OCI-LY1 (cell line): ENCODE results near the gene ETNK2.

Experiments used
- H2AFZ ChIP-seq: fragments of 200-600 bp; sonication (generic), shearing (Covaris generic); 2 replicates; pipeline ENCODE4 v1.6.0; 2014; ENCODE audit warnings: antibody characterized with exemption, mild to moderate bottlenecking, low read length
- H3F3A ChIP-seq: fragments of 200-600 bp; sonication (generic), shearing (Covaris generic); 2 replicates; pipeline ENCODE4 v1.6.0; 2014; ENCODE audit warnings: mild to moderate bottlenecking, antibody characterized with exemption, low read length, moderate library complexity; ENCODE audit not compliant: insufficient read depth
- H3K27ac ChIP-seq: fragments of 200-600 bp; sonication (generic); 2 replicates; pipeline ENCODE4 v1.5.1; 2014; ENCODE audit warnings: low read length, mixed run types, mild to moderate bottlenecking, low read depth; ENCODE audit not compliant: poor library complexity, severe bottlenecking
- H3K27me3 ChIP-seq: fragments of 200-600 bp; sonication (generic); 2 replicates; pipeline ENCODE4 v1.6.0; 2014; ENCODE audit warnings: antibody characterized with exemption, mild to moderate bottlenecking, low read length, moderate library complexity; ENCODE audit not compliant: insufficient read depth
- H3K36me3 ChIP-seq: fragments of 200-600 bp; sonication (generic); 2 replicates; pipeline ENCODE4 v1.6.1; 2014; ENCODE audit warnings: mild to moderate bottlenecking, antibody characterized with exemption, low read length, moderate library complexity, mixed read lengths; ENCODE audit not compliant: insufficient read depth
- H3K4me1 ChIP-seq: fragments of 200-600 bp; sonication (generic); 2 replicates; pipeline ENCODE4 v1.5.1; 2014; ENCODE audit warnings: mild to moderate bottlenecking, low read length, moderate library complexity; ENCODE audit not compliant: insufficient read depth, severe bottlenecking
- H3K4me2 ChIP-seq: fragments of 200-600 bp; sonication (generic), shearing (Covaris generic); 2 replicates; pipeline ENCODE4 v1.6.1; 2014; ENCODE audit warnings: low read length
- H3K4me3 ChIP-seq: fragments of 200-600 bp; sonication (generic); 2 replicates; pipeline ENCODE4 v1.5.1; 2014; ENCODE audit warnings: low read length, low read depth, mild to moderate bottlenecking, mixed read lengths; ENCODE audit not compliant: poor library complexity, severe bottlenecking
- H3K79me2 ChIP-seq: fragments of 200-600 bp; shearing (Covaris generic); 2 replicates; pipeline ENCODE4 v1.6.1; 2016; ENCODE audit warnings: mixed run types, low read length, mixed read lengths; ENCODE audit not compliant: insufficient read depth
- H3K9ac ChIP-seq: fragments of 200-600 bp; sonication (generic), shearing (Covaris generic); 2 replicates; pipeline ENCODE4 v1.6.1; 2014; ENCODE audit warnings: mild to moderate bottlenecking, low read length, mixed read lengths
- H3K9me2 ChIP-seq: fragments of 200-600 bp; sonication (generic), shearing (Covaris generic); 2 replicates; pipeline ENCODE4 v1.6.1; 2014; ENCODE audit warnings: low read depth, mild to moderate bottlenecking, low read length, mixed read lengths
- H3K9me3 ChIP-seq: fragments of 200-600 bp; shearing (Covaris generic); 2 replicates; pipeline ENCODE4 v1.6.1; 2014; ENCODE audit warnings: low read length, mixed read lengths
- H4K20me1 ChIP-seq: fragments of 200-600 bp; sonication (generic), shearing (Covaris generic); 2 replicates; pipeline ENCODE4 v1.6.0; 2016; ENCODE audit warnings: mild to moderate bottlenecking, low read length; ENCODE audit not compliant: insufficient read depth
- EZH2 ChIP-seq: fragments of 200-600 bp; sonication (generic), shearing (Covaris generic); IDR thresholded peaks from 2 replicates; pipeline ENCODE4 v1.8.0; 2017; ENCODE audit warnings: borderline replicate concordance, mixed run types, mild to moderate bottlenecking, antibody characterized with exemption, low read length, moderate library complexity, mixed read lengths
- TF ChIP-seq, protein P1 (sequence below): fragments of 200-600 bp; sonication (generic), shearing (Covaris generic); IDR thresholded peaks from 2 replicates; pipeline ENCODE4 v1.5.1; 2017; ENCODE audit warnings: mild to moderate bottlenecking, antibody characterized with exemption, low read length, moderate library complexity, mixed read lengths

ETNK2 gene

DNA sequence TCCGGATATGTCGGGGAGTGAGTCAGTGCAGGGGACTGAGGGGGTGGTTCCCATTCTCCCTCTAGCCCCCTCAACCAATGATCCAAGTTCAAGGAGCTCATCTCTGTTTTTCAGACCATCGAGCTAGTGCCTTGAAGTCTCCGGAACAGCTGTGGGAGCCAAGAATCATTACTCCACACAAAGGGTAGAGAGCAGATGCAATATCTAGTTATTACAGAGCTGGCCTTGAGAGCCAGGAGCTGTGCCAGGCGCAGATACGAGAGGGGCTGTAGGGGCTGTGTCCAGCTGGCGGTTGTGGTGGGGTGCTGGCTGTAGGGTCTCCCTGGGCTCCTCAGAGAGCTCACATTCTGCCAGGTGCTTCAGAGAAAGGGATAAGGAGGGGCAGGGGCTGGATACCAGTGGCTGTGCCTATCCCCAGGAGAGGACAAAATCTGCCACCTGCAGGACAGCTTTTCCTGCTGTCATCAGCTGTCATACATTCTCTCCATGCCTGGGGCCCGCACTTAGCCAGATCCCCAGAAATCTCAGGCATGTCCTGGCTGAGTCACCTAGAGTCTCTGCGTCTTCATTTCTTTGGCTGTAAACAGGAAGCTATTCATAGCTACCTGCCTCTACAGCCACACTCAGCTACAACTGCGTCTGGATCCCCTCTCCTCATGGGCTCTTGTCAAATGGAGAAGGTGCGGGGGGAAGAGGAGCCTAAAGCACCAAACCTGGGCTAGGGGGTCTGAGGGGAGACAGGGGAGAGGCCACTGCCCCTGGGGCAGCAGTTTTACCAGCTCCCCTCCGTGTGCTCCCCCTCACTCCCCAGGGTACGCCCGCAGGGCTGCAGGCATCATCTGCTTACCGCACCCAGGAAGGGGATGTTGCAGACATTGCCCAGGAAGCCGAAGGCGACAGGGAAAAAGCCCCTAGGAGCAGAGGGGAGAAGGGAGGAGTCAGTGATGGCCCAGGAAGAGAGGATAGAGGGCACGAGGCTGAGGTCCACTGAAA lies 46.8 kb upstream of the ETNK2 start:
- no peaks in the 10 kb centered on the region for H3K4me1 ChIP-seq
- H3F3A ChIP-seq = no peaks in the 10 kb centered on the region
- H3K27ac ChIP-seq = no peak overlapping the region
- no peak for TF ChIP-seq EZH2
- TF ChIP-seq, protein P1, sequence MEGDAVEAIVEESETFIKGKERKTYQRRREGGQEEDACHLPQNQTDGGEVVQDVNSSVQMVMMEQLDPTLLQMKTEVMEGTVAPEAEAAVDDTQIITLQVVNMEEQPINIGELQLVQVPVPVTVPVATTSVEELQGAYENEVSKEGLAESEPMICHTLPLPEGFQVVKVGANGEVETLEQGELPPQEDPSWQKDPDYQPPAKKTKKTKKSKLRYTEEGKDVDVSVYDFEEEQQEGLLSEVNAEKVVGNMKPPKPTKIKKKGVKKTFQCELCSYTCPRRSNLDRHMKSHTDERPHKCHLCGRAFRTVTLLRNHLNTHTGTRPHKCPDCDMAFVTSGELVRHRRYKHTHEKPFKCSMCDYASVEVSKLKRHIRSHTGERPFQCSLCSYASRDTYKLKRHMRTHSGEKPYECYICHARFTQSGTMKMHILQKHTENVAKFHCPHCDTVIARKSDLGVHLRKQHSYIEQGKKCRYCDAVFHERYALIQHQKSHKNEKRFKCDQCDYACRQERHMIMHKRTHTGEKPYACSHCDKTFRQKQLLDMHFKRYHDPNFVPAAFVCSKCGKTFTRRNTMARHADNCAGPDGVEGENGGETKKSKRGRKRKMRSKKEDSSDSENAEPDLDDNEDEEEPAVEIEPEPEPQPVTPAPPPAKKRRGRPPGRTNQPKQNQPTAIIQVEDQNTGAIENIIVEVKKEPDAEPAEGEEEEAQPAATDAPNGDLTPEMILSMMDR = no peak
- no peak overlapping the region for H3K9ac ChIP-seq
- H3K79me2 ChIP-seq = no peaks in the 10 kb centered on the region
- no peaks in the 10 kb centered on the region for H3K9me3 ChIP-seq
- no peak overlapping the region for H2AFZ ChIP-seq
- no peaks in the 10 kb centered on the region for H3K9me2 ChIP-seq
- no peaks in the 10 kb centered on the region; the same call in 1 of the 2 replicates for H3K27me3 ChIP-seq
- H3K36me3 ChIP-seq = no peaks in the 10 kb centered on the region
- no peaks in the 10 kb centered on the region for H4K20me1 ChIP-seq
- H3K4me3 ChIP-seq = no peak overlapping the region
- no peak overlapping the region for H3K4me2 ChIP-seq

DNA sequence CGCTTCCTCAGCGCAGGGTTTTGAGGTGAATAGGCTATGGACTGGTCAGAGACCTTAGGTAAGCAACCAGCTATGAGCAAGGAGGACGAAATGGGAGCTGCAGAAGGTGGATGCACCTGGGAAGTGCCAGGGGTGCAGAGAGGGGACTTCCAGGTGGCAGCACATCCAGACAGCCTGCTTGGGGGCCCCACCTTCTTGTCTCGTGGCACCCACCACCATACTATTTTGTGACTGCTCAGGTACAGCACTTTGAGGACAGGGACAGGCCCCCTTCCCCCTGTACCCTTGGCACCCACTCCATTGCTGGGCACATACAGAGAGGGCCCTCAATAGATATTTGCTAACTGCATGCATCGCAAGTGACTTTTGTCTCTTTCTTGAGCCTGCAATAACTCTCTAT lies 45.2 kb upstream of the ETNK2 start:
- H3K27me3 ChIP-seq = no peaks in the 10 kb centered on the region; the same call in 1 of the 2 replicates
- H3F3A ChIP-seq = no peaks in the 10 kb centered on the region
- no peak overlapping the region for H3K4me3 ChIP-seq
- H3K9me2 ChIP-seq = no peaks in the 10 kb centered on the region
- H3K79me2 ChIP-seq = no peaks in the 10 kb centered on the region
- H3K4me1 ChIP-seq = no peaks in the 10 kb centered on the region
- H3K27ac ChIP-seq = no peak overlapping the region
- no peak overlapping the region for H2AFZ ChIP-seq
- no peaks in the 10 kb centered on the region for H3K9me3 ChIP-seq
- no peak overlapping the region for H3K9ac ChIP-seq
- no peak for TF ChIP-seq EZH2
- TF ChIP-seq, protein P1 = no peak
- no peaks in the 10 kb centered on the region for H3K36me3 ChIP-seq
- no peaks in the 10 kb centered on the region for H4K20me1 ChIP-seq
- no peak overlapping the region for H3K4me2 ChIP-seq

DNA sequence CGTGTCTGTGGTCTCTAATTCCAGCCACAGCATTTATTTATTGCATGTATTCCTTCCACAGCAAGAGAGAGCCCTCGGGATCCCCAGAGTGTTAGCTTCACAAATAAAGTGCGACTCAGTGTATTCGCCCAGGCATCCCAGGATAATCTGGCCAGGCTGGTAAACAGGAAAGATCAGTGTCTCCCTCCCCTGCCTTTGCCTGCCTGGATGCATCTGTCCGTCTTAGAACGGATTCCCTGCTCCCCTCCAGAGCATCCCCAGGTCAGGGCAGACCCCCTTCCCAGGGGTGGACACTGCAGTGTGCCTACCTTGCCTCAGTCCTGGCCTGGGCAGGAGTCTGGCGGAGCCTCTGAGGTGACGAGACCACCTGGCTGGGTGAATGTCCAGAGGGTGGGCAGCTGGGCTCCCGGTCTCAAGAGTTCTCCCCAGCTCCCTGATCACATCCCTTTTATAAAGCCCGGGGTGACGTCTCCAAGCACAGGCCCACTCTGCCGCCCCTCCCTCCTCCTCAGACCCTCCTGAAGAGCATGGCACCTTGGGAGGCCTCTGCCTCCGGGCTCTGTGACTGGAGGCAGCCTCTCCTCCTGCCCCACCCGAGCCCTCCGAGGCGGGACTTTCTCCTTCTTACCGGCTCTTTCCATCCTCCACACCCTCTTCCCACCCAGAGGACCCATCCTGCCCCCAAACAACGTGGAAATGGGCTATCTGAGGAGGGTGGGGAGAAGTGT lies 44.4 kb upstream of the ETNK2 start, which contains the start of gene KISS1:
TSS of gene KISS1 (minus strand) at position 424 of the 728 bp plus-strand sequence. CDS start 3,615 bp downstream, outside the sequence.
- no peak within 1 kb of the TSS for H3K9ac ChIP-seq
- no peaks in the 10 kb centered on the region for H3K4me1 ChIP-seq
- no peaks in the 10 kb centered on the region for H3K79me2 ChIP-seq
- no peaks in the 10 kb centered on the region for H3K9me2 ChIP-seq
- no peak within 1 kb of the TSS for H3K4me2 ChIP-seq
- H3K36me3 ChIP-seq = no peaks in the 10 kb centered on the region
- H3K27ac ChIP-seq = no peak within 1 kb of the TSS
- no peak for TF ChIP-seq EZH2
- TF ChIP-seq, protein P1 = no peak
- H3K27me3 ChIP-seq = no peaks in the 10 kb centered on the region
- H4K20me1 ChIP-seq = no peaks in the 10 kb centered on the region
- H2AFZ ChIP-seq = no peak within 1 kb of the TSS
- no peaks in the 10 kb centered on the region for H3F3A ChIP-seq
- no peak within 1 kb of the TSS for H3K4me3 ChIP-seq
- no peaks in the 10 kb centered on the region for H3K9me3 ChIP-seq
